Hepatocyte (in vitro differentiated cells): ENCODE measurements around the gene GTPBP3.

ENCODE experiments used
- CTCF ChIP-seq: fragments of 200-600 bp; sonication (generic); IDR thresholded peaks from 2 replicates; pipeline ENCODE4 v1.5.1; 2016; ENCODE audit warnings: antibody characterized with exemption, mild to moderate bottlenecking; ENCODE audit not compliant: poor library complexity
- EZH2 ChIP-seq: fragments of 200-600 bp; sonication (generic); IDR thresholded peaks from 2 replicates; pipeline ENCODE4 v1.6.1; 2016; ENCODE audit warnings: antibody characterized with exemption, mild to moderate bottlenecking, borderline replicate concordance

GRCh38 chr19:17389957-17390664, 52.8 kb downstream of the GTPBP3 start:
- TF ChIP-seq CTCF (no peak), EZH2 (no peak)
